Brain microvascular endothelial cell (primary cell): ENCODE measurements around the gene GDF10.

ENCODE experiments used
- DNase-seq: peaks from one replicate; pipeline ENCODE4 v3.0.0-alpha.2; 2020
- H3K27ac ChIP-seq: fragments of 250-450 bp; sonication (Bioruptor Pico); 2 replicates; pipeline ENCODE4 v1.5.1; 2020; ENCODE audit warnings: mild to moderate bottlenecking, moderate library complexity
- H3K27me3 ChIP-seq: fragments of 250-450 bp; sonication (Bioruptor Pico); replicated peaks from 2 replicates; pipeline ENCODE4 v1.5.1; 2020; ENCODE audit warnings: mild to moderate bottlenecking
- H3K36me3 ChIP-seq: fragments of 250-450 bp; sonication (Bioruptor Pico); replicated peaks from 2 replicates; pipeline ENCODE4 v1.5.1; 2020; ENCODE audit warnings: mild to moderate bottlenecking
- H3K4me3 ChIP-seq: 2 replicates; pipeline ENCODE4 v1.5.1; 2011; ENCODE audit warnings: low read depth, mild to moderate bottlenecking, control low read depth, low read length, moderate library complexity
- CTCF ChIP-seq: IDR thresholded peaks from 2 replicates; pipeline ENCODE4 v1.5.1; 2011; ENCODE audit warnings: low read depth, mild to moderate bottlenecking, moderate library complexity, low read length, control low read depth, inconsistent platforms; ENCODE audit errors: missing control alignments
- in situ Hi-C: cut with HindIII; loops from 2 replicates; pipeline ENCODE4 v1.10.0; 2017; ENCODE audit warnings: low sequenced_read_pairs, low pct_ligation_motif_present

GDF10 gene

GRCh38 chr10:47333532-47333931 is 33.5 kb downstream of the GDF10 start:
- Histone ChIP-seq H3K27me3 (no peaks in the 10 kb centered on the region), H3K4me3 (no peak overlapping the region), H3K27ac (no peak overlapping the region), H3K36me3 (no peaks in the 10 kb centered on the region)
- no peak for DNase-seq
- in situ Hi-C loops = no loop called here
- no peak for TF ChIP-seq CTCF

- TF ChIP-seq CTCF = no peak
- DNase-seq = no peak
- Histone ChIP-seq H3K4me3 (no peak overlapping the region), H3K27me3 (no peaks in the 10 kb centered on the region), H3K27ac (no peak overlapping the region), H3K36me3 (no peaks in the 10 kb centered on the region)
- in situ Hi-C loops = no loop called here
Measured at GRCh38 chr10:47334466-47335295, 34.7 kb downstream of the GDF10 start.

GRCh38 chr10:47335906-47336305 is 35.9 kb downstream of the GDF10 start:
- H3K27ac ChIP-seq = no peak overlapping the region
- no peak for TF ChIP-seq CTCF
- no peaks in the 10 kb centered on the region for H3K36me3 ChIP-seq
- in situ Hi-C loops = no loop called here
- no peak for DNase-seq
- H3K27me3 ChIP-seq = no peaks in the 10 kb centered on the region
- H3K4me3 ChIP-seq = no peak overlapping the region

GRCh38 chr10:47336387-47337134 is 36.6 kb downstream of the GDF10 start:
- peak; percentile 65 for DNase-seq
- in situ Hi-C loops = no loop called here
- H3K4me3 ChIP-seq = no peak overlapping the region
- no peak overlapping the region for H3K27ac ChIP-seq
- no peaks in the 10 kb centered on the region for H3K36me3 ChIP-seq
- TF ChIP-seq CTCF = no peak
- H3K27me3 ChIP-seq = no peaks in the 10 kb centered on the region

- in situ Hi-C loops = no loop called here
- H3K27me3 ChIP-seq = no peaks in the 10 kb centered on the region
Measured at GRCh38 chr10:47337310-47337709, 37.3 kb downstream of the GDF10 start.

More at GRCh38 chr10:47337310-47337709, 37.3 kb downstream of the GDF10 start:
- H3K36me3 ChIP-seq = no peaks in the 10 kb centered on the region
- H3K27ac ChIP-seq = no peak overlapping the region
- DNase-seq = no peak
- no peak overlapping the region for H3K4me3 ChIP-seq
- TF ChIP-seq CTCF = no peak
